ENCODE data around the gene NFKBIE. TPM values are rescaled to one million over a fixed set of nuclear protein-coding genes. Genes with fewer than 3 reads are reported as not detected.
A peak's percentile ranks its signal among the peaks of the same experiment; 100 is the strongest.

Gene NFKBIE
- total and polyA plus RNA-seq, 9 of the 15 experiments (the other 6 are each of a cell fraction or from before 2014, with no cell fraction given), result 2.1 to 16.4 (median 11.7) TPM

GRCh38 chr6:44227148-44227793 is 38.1 kb downstream of the NFKBIE start (continued):
- 0 out of 2 replicates have a peak, but pooled peaks have one; percentile 54 for TF ChIP-seq ZBTB1 (CRISPR knock-in tag; IDR thresholded peaks at IDR 0.05; ENCODE audit: borderline replicate concordance, low read depth)
- TF ChIP-seq NCOA4 (IDR thresholded peaks at IDR 0.05; ENCODE audit: partially characterized antibody), result no peak
- peak; percentile 86 for TF ChIP-seq RFX1 (IDR thresholded peaks at IDR 0.05)
- no peak for TF ChIP-seq NR2C1 (IDR thresholded peaks at IDR 0.05)
- no peak for TF ChIP-seq NR2C1 (tag; IDR thresholded peaks at IDR 0.05)
- peak; percentile 35; the same call in 1 of the 2 replicates for TF ChIP-seq TFAP4 (CRISPR knock-in tag; IDR thresholded peaks at IDR 0.05; ENCODE audit: borderline replicate concordance)
- TF ChIP-seq, protein P1, sequence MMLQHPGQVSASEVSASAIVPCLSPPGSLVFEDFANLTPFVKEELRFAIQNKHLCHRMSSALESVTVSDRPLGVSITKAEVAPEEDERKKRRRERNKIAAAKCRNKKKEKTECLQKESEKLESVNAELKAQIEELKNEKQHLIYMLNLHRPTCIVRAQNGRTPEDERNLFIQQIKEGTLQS (IDR thresholded peaks at IDR 0.05), result peak; percentile 58
- TF ChIP-seq, protein P1 (CRISPR knock-in tag; conservative IDR thresholded peaks at IDR 0.05), result no peak
- TF ChIP-seq MYC (IDR thresholded peaks at IDR 0.05; ENCODE audit: low read depth, low read length), result 0 out of 2 replicates have a peak, but pooled peaks have one; percentile 1
- TF ChIP-seq MYC (CRISPR knock-in tag; IDR thresholded peaks at IDR 0.05; ENCODE audit: borderline replicate concordance, low read depth), result no peak
- TF ChIP-seq, protein P2, sequence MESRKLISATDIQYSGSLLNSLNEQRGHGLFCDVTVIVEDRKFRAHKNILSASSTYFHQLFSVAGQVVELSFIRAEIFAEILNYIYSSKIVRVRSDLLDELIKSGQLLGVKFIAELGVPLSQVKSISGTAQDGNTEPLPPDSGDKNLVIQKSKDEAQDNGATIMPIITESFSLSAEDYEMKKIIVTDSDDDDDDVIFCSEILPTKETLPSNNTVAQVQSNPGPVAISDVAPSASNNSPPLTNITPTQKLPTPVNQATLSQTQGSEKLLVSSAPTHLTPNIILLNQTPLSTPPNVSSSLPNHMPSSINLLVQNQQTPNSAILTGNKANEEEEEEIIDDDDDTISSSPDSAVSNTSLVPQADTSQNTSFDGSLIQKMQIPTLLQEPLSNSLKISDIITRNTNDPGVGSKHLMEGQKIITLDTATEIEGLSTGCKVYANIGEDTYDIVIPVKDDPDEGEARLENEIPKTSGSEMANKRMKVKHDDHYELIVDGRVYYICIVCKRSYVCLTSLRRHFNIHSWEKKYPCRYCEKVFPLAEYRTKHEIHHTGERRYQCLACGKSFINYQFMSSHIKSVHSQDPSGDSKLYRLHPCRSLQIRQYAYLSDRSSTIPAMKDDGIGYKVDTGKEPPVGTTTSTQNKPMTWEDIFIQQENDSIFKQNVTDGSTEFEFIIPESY (CRISPR knock-in tag; IDR thresholded peaks at IDR 0.05), result peak; percentile 100
